Naive B cell (primary cell): ENCODE results near the gene TUT1. TPM values are rescaled to one million over a fixed set of nuclear protein-coding genes. Genes with fewer than 3 reads are reported as not detected.

Source experiments
- ATAC-seq, 2 donors: fragments of 150-1000 bp; cut with Tn5 transposase; 2 replicates each; pipeline ENCODE4 v1.10.0; 2021; ENCODE audit warnings: low read depth in 2 of 2, mild to moderate bottlenecking in 2 of 2, moderate library complexity in 2 of 2
- DNase-seq: peaks from one replicate; pipeline ENCODE4 v3.0.0; 2022
- H3K27ac Mint-ChIP-seq, 6 donors: one replicate each; pipeline ENCODE4 v1.8.0; 2020 to 2022; ENCODE audit warnings: mild to moderate bottlenecking in 6 of 6, mixed read lengths in 6 of 6, moderate library complexity in 5 of 6, inconsistent platforms in 2 of 6
- H3K27me3 Mint-ChIP-seq, 3 donors: one replicate each; pipeline ENCODE4 v1.8.0; 2021 to 2022; ENCODE audit warnings: mixed read lengths in 3 of 3, mild to moderate bottlenecking in 1 of 3
- H3K36me3 Mint-ChIP-seq, 2 donors: one replicate each; pipeline ENCODE4 v1.8.0; 2020 to 2022; ENCODE audit warnings: mixed read lengths in 2 of 2, inconsistent platforms in 1 of 2, mild to moderate bottlenecking in 1 of 2
- H3K4me1 Mint-ChIP-seq, 3 donors: one replicate each; pipeline ENCODE4 v1.8.0; 2020 to 2022; ENCODE audit warnings: mixed read lengths in 3 of 3, inconsistent platforms in 1 of 3, mild to moderate bottlenecking in 1 of 3, moderate library complexity in 1 of 3
- H3K4me3 Mint-ChIP-seq, 8 donors: one replicate each; pipeline ENCODE4 v1.8.0; 2020 to 2022; ENCODE audit warnings: mild to moderate bottlenecking in 8 of 8, mixed read lengths in 8 of 8, moderate library complexity in 8 of 8, inconsistent platforms in 2 of 8
- H3K9me3 Mint-ChIP-seq, 7 donors: one replicate each; pipeline ENCODE4 v1.8.0; 2020 to 2022; ENCODE audit warnings: mixed read lengths in 7 of 7, mild to moderate bottlenecking in 5 of 7, inconsistent platforms in 2 of 7, moderate library complexity in 1 of 7
- polyA plus RNA-seq, 6 donors: library from polyadenylated mRNA; unstranded; fragments of 300-500 nt; fragmentation: Illumina TruSeq; gene quantifications; one replicate each; pipeline ENCODE4 v1.2.3, GENCODE V29; 2021; ENCODE audit warnings: low read depth in 6 of 6

Gene TUT1
- polyA plus RNA-seq, 6 donors from 2014 or later: 12.7 to 20.8 (median 16.2) TPM

- Mint-ChIP-seq H3K4me3 (peak within 1 kb of the TSS; percentile 95 to 100 (median 98)), H3K27ac (peak within 1 kb of the TSS; percentile 96 to 99 (median 99)), H3K4me1 (peaks cover 32 to 46% (median 36%) of the 10 kb centered on the region in 3 donors), H3K27me3 (no peaks in the 10 kb centered on the region), H3K9me3 (peaks cover 0 to 2% (median 0%) of the 10 kb centered on the region in 7 donors), H3K36me3 (peaks cover 5 to 6% of the 10 kb centered on the region in 2 donors)
- ATAC-seq (peak; percentile 75), DNase-seq (peak; percentile 93)
These were observed 21.3 kb upstream of the TUT1 start, which contains the start of the genes EML3 and ROM1 for GRCh38 chr11:62612366-62613290. EML3 (minus strand) TSS chr11:62612775; CDS start chr11:62612457, 318 bp downstream. ROM1 (plus strand) TSS chr11:62613257; CDS start chr11:62613282, 25 bp downstream.

GRCh38 chr11:62611705-62612365 lies 20.5 kb upstream of the TUT1 start:
- peaks cover 5 to 7% of the 10 kb centered on the region in 2 donors for H3K36me3 Mint-ChIP-seq
- H3K27me3 Mint-ChIP-seq: no peaks in the 10 kb centered on the region
- peak overlapping the region; percentile 95 to 100 (median 98) for H3K4me3 Mint-ChIP-seq
- H3K27ac Mint-ChIP-seq: peak overlapping the region; percentile 96 to 99 (median 99)
- ATAC-seq (peak; percentile 54 to 59), DNase-seq (no peak)
- peaks cover 33 to 48% (median 40%) of the 10 kb centered on the region in 3 donors for H3K4me1 Mint-ChIP-seq
- peaks cover 0 to 2% (median 0%) of the 10 kb centered on the region in 7 donors for H3K9me3 Mint-ChIP-seq

- no peaks in the 10 kb centered on the region for H3K27me3 Mint-ChIP-seq
- no peak for DNase-seq
- H3K27ac Mint-ChIP-seq: peak overlapping the region in 5 of 6 donors; percentile 96 to 99 (median 99)
- H3K9me3 Mint-ChIP-seq: peaks cover 0 to 2% (median 0%) of the 10 kb centered on the region in 7 donors
- H3K36me3 Mint-ChIP-seq: peaks cover 5 to 7% of the 10 kb centered on the region in 2 donors
- H3K4me1 Mint-ChIP-seq: peaks cover 33 to 48% (median 40%) of the 10 kb centered on the region in 3 donors
- peak overlapping the region; percentile 95 to 100 (median 98) for H3K4me3 Mint-ChIP-seq
- no peak for ATAC-seq
These were observed 19.7 kb upstream of the TUT1 start for GRCh38 chr11:62610814-62611704.

- Mint-ChIP-seq H3K27me3 (no peaks in the 10 kb centered on the region), H3K9me3 (peaks cover 0 to 2% (median 0%) of the 10 kb centered on the region in 7 donors), H3K4me3 (peak overlapping the region; percentile 36 to 100 (median 84)), H3K27ac (peak overlapping the region in 4 of 6 donors; percentile 78 to 96 (median 85)), H3K4me1 (peaks cover 33 to 48% (median 40%) of the 10 kb centered on the region in 3 donors), H3K36me3 (peaks cover 5 to 7% of the 10 kb centered on the region in 2 donors)
- ATAC-seq (no peak), DNase-seq (no peak)
These were observed 19.1 kb upstream of the TUT1 start for GRCh38 chr11:62610403-62610802.

GRCh38 chr11:62608776-62609175 lies 17.5 kb upstream of the TUT1 start:
- no peak for DNase-seq
- H3K4me1 Mint-ChIP-seq: peaks cover 29 to 49% (median 40%) of the 10 kb centered on the region in 3 donors
- H3K36me3 Mint-ChIP-seq: peaks cover 5 to 7% of the 10 kb centered on the region in 2 donors
- peak overlapping the region in 1 of 6 donors; percentile 24 for H3K27ac Mint-ChIP-seq
- H3K27me3 Mint-ChIP-seq: no peaks in the 10 kb centered on the region
- peaks cover 0 to 2% (median 0%) of the 10 kb centered on the region in 7 donors for H3K9me3 Mint-ChIP-seq
- H3K4me3 Mint-ChIP-seq: peak overlapping the region in 3 of 8 donors; percentile 59 to 100 (median 84)
- no peak for ATAC-seq

- DNase-seq (no peak), ATAC-seq (no peak)
- peaks cover 0 to 2% (median 0%) of the 10 kb centered on the region in 7 donors for H3K9me3 Mint-ChIP-seq
- H3K27ac Mint-ChIP-seq: peak overlapping the region in 3 of 6 donors; percentile 24 to 64 (median 31)
- peak overlapping the region in 2 of 8 donors; percentile 34 to 50 for H3K4me3 Mint-ChIP-seq
- H3K27me3 Mint-ChIP-seq: no peaks in the 10 kb centered on the region
- peaks cover 5 to 7% of the 10 kb centered on the region in 2 donors for H3K36me3 Mint-ChIP-seq
- peaks cover 34 to 56% (median 46%) of the 10 kb centered on the region in 3 donors for H3K4me1 Mint-ChIP-seq
These were observed 16.4 kb upstream of the TUT1 start for GRCh38 chr11:62607714-62608113.

GRCh38 chr11:62605902-62606301 lies 14.6 kb upstream of the TUT1 start:
- Mint-ChIP-seq H3K27ac (peak overlapping the region in 1 of 6 donors; percentile 18), H3K36me3 (peaks cover 5 to 7% of the 10 kb centered on the region in 2 donors)

GRCh38 chr11:62605467-62605866 lies 14.1 kb upstream of the TUT1 start:
- no peak for ATAC-seq
- H3K27ac Mint-ChIP-seq: no peak overlapping the region
- peaks cover 5 to 7% of the 10 kb centered on the region in 2 donors for H3K36me3 Mint-ChIP-seq
- peak overlapping the region in 2 of 8 donors; percentile 15 to 24 for H3K4me3 Mint-ChIP-seq
- no peaks in the 10 kb centered on the region for H3K27me3 Mint-ChIP-seq
- peaks cover 31 to 50% (median 41%) of the 10 kb centered on the region in 3 donors for H3K4me1 Mint-ChIP-seq
- no peak for DNase-seq
- H3K9me3 Mint-ChIP-seq: no peaks in the 10 kb centered on the region

More at GRCh38 chr11:62605902-62606301, 14.6 kb upstream of the TUT1 start:
- DNase-seq: no peak
- Mint-ChIP-seq H3K4me3 (no peak overlapping the region), H3K4me1 (peaks cover 28 to 51% (median 40%) of the 10 kb centered on the region in 3 donors), H3K9me3 (no peaks in the 10 kb centered on the region), H3K27me3 (no peaks in the 10 kb centered on the region)
- ATAC-seq: no peak

- peaks cover 9 to 15% of the 10 kb centered on the region in 2 donors for H3K36me3 Mint-ChIP-seq
- ATAC-seq (no peak), DNase-seq (no peak)
- peaks cover 0 to 4% (median 0%) of the 10 kb centered on the region in 7 donors for H3K9me3 Mint-ChIP-seq
- no peaks in the 10 kb centered on the region for H3K27me3 Mint-ChIP-seq
- peak overlapping the region in 2 of 8 donors; percentile 44 to 92 for H3K4me3 Mint-ChIP-seq
- H3K27ac Mint-ChIP-seq: peak overlapping the region in 1 of 6 donors; percentile 54
- peaks cover 36 to 59% (median 46%) of the 10 kb centered on the region in 3 donors for H3K4me1 Mint-ChIP-seq
These were observed 13.3 kb upstream of the TUT1 start for GRCh38 chr11:62604460-62605120.

GRCh38 chr11:62603776-62604299 lies 12.5 kb upstream of the TUT1 start:
- H3K36me3 Mint-ChIP-seq: peaks cover 14 to 22% of the 10 kb centered on the region in 2 donors
- H3K27ac Mint-ChIP-seq: peak overlapping the region in 5 of 6 donors; percentile 35 to 76 (median 67)
- H3K4me3 Mint-ChIP-seq: peak overlapping the region in 5 of 8 donors; percentile 59 to 93 (median 78)
- no peaks in the 10 kb centered on the region for H3K27me3 Mint-ChIP-seq
- peaks cover 0 to 5% (median 0%) of the 10 kb centered on the region in 7 donors for H3K9me3 Mint-ChIP-seq
- ATAC-seq (no peak), DNase-seq (no peak)
- H3K4me1 Mint-ChIP-seq: peaks cover 40 to 62% (median 48%) of the 10 kb centered on the region in 3 donors

GRCh38 chr11:62603072-62603408 lies 11.7 kb upstream of the TUT1 start:
- peaks cover 13 to 28% of the 10 kb centered on the region in 2 donors for H3K36me3 Mint-ChIP-seq
- no peaks in the 10 kb centered on the region for H3K27me3 Mint-ChIP-seq
- H3K4me3 Mint-ChIP-seq: peak overlapping the region; percentile 46 to 93 (median 74)
- H3K4me1 Mint-ChIP-seq: peaks cover 45 to 64% (median 53%) of the 10 kb centered on the region in 3 donors
- H3K27ac Mint-ChIP-seq: peak overlapping the region in 3 of 6 donors; percentile 66 to 84 (median 70)
- DNase-seq: no peak
- H3K9me3 Mint-ChIP-seq: peaks cover 0 to 5% (median 0%) of the 10 kb centered on the region in 7 donors
- ATAC-seq: no peak
